OCI-LY3 (cell line): ENCODE data around the gene PDE4C.

Experiments
- H2AFZ ChIP-seq: fragments of 200-600, 300-600 bp; shearing (Covaris generic); 2 replicates; pipeline ENCODE4 v1.6.0; 2014; ENCODE audit warnings: antibody characterized with exemption, low read depth, low read length
- H3K27ac ChIP-seq: fragments of 200-600, 300-600 bp; sonication (generic); 2 replicates; pipeline ENCODE4 v1.5.1; 2014; ENCODE audit warnings: mild to moderate bottlenecking, low read length, moderate library complexity, mixed read lengths
- H3K27me3 ChIP-seq: fragments of 200-600, 300-600 bp; sonication (generic); 2 replicates; pipeline ENCODE4 v1.6.1; 2014; ENCODE audit warnings: low read depth, low read length, mixed read lengths
- H3K36me3 ChIP-seq: fragments of 200-600, 300-600 bp; sonication (generic); replicated peaks from 2 replicates; pipeline ENCODE3; 2014; ENCODE audit warnings: low read depth, low read length, mixed read lengths
- H3K4me1 ChIP-seq: fragments of 300-600, 200-600 bp; sonication (generic); 2 replicates; pipeline ENCODE4 v1.6.1; 2014; ENCODE audit warnings: low read length, mixed read lengths
- H3K4me2 ChIP-seq: fragments of 200-600, 300-600 bp; sonication (generic); 2 replicates; pipeline ENCODE4 v1.6.1; 2014; ENCODE audit warnings: low read length, mixed read lengths
- H3K4me3 ChIP-seq: fragments of 300-600, 200-600 bp; sonication (generic); 2 replicates; pipeline ENCODE4 v1.5.1; 2014; ENCODE audit warnings: antibody characterized with exemption, mild to moderate bottlenecking, low read length, moderate library complexity
- H3K79me2 ChIP-seq: fragments of 300-600, 200-600 bp; shearing (Covaris generic); 2 replicates; pipeline ENCODE4 v1.6.1; 2014; ENCODE audit warnings: mild to moderate bottlenecking, low read length, mixed read lengths
- H3K9ac ChIP-seq: fragments of 300-600, 200-600 bp; shearing (Covaris generic); 2 replicates; pipeline ENCODE4 v1.6.0; 2014; ENCODE audit warnings: mild to moderate bottlenecking, low read length, moderate library complexity
- H3K9me3 ChIP-seq: fragments of 200-600, 300-600 bp; shearing (Covaris generic); 2 replicates; pipeline ENCODE4 v1.6.1; 2014; ENCODE audit warnings: low read length, mixed read lengths; ENCODE audit not compliant: insufficient read depth
- H4K20me1 ChIP-seq: fragments of 200-600, 300-600 bp; sonication (generic); 2 replicates; pipeline ENCODE4 v1.6.1; 2016; ENCODE audit warnings: low read length, mixed read lengths; ENCODE audit not compliant: insufficient read depth
- EZH2phosphoT487 ChIP-seq: fragments of 200-600 bp; shearing (Covaris generic); IDR thresholded peaks from 2 replicates; pipeline ENCODE4 v1.6.1; 2018; ENCODE audit warnings: antibody characterized with exemption, mixed run types, low read depth
- TF ChIP-seq, protein P1 (sequence below): fragments of 200-600, 300-600 bp; sonication (generic); IDR thresholded peaks from 2 replicates; pipeline ENCODE4 v1.5.1; 2014; ENCODE audit warnings: antibody characterized with exemption, low read length, low read depth

Gene PDE4C

GRCh38 chr19:18232540-18233223, 6.4 kb upstream of the PDE4C start:
- no peaks in the 10 kb centered on the region for H3K79me2 ChIP-seq

DNA sequence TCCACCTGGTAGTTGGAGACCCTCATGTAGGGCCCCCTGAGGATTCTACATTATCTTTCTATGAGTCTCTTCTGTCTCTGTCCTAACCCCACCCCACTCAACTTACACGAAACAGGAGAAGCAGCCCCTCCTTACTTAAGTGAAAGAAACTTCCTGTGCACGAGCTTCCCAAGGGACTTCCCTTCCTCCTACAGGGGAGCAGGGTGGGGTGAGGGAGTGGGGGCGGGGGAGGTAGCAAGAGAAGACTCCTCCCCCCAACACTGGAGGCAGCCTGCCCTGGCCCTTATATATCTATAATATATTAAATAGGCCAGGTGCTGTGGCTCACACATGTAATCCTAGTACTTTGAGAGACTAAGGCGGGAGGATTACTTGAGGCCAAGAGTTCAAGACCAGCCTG, 5.5 kb upstream of the PDE4C start:
- no peaks in the 10 kb centered on the region for H3K4me1 ChIP-seq
- no peak overlapping the region for H3K9ac ChIP-seq
- no peaks in the 10 kb centered on the region for H3K79me2 ChIP-seq
- H3K4me3 ChIP-seq = no peak overlapping the region
- H4K20me1 ChIP-seq = no peaks in the 10 kb centered on the region; the same call in 1 of the 2 replicates
- no peak for TF ChIP-seq EZH2phosphoT487
- TF ChIP-seq, protein P1, sequence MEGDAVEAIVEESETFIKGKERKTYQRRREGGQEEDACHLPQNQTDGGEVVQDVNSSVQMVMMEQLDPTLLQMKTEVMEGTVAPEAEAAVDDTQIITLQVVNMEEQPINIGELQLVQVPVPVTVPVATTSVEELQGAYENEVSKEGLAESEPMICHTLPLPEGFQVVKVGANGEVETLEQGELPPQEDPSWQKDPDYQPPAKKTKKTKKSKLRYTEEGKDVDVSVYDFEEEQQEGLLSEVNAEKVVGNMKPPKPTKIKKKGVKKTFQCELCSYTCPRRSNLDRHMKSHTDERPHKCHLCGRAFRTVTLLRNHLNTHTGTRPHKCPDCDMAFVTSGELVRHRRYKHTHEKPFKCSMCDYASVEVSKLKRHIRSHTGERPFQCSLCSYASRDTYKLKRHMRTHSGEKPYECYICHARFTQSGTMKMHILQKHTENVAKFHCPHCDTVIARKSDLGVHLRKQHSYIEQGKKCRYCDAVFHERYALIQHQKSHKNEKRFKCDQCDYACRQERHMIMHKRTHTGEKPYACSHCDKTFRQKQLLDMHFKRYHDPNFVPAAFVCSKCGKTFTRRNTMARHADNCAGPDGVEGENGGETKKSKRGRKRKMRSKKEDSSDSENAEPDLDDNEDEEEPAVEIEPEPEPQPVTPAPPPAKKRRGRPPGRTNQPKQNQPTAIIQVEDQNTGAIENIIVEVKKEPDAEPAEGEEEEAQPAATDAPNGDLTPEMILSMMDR = no peak
- no peak overlapping the region for H3K4me2 ChIP-seq
- peaks cover 9% of the 10 kb centered on the region; the same call in 1 of the 2 replicates for H3K27me3 ChIP-seq
- H3K36me3 ChIP-seq = no peaks in the 10 kb centered on the region
- H3K9me3 ChIP-seq = no peaks in the 10 kb centered on the region
- H3K27ac ChIP-seq = no peak overlapping the region
- no peak overlapping the region for H2AFZ ChIP-seq

More at GRCh38 chr19:18232540-18233223, 6.4 kb upstream of the PDE4C start:
- no peak overlapping the region for H2AFZ ChIP-seq
- H3K9me3 ChIP-seq = no peaks in the 10 kb centered on the region
- no peaks in the 10 kb centered on the region for H3K36me3 ChIP-seq
- TF ChIP-seq, protein P1 = no peak
- no peak for TF ChIP-seq EZH2phosphoT487
- H4K20me1 ChIP-seq = no peaks in the 10 kb centered on the region; the same call in 1 of the 2 replicates
- H3K27ac ChIP-seq = no peak overlapping the region
- peaks cover 12% of the 10 kb centered on the region; the same call in 1 of the 2 replicates for H3K27me3 ChIP-seq
- no peak overlapping the region for H3K4me3 ChIP-seq
- no peak overlapping the region for H3K4me2 ChIP-seq
- H3K9ac ChIP-seq = no peak overlapping the region
- no peaks in the 10 kb centered on the region for H3K4me1 ChIP-seq

GRCh38 chr19:18230941-18231734, 4.9 kb upstream of the PDE4C start:
- Histone ChIP-seq H3K9me3 (no peaks in the 10 kb centered on the region), H3K4me3 (no peak overlapping the region), H3K9ac (no peak overlapping the region), H4K20me1 (no peaks in the 10 kb centered on the region; the same call in 1 of the 2 replicates), H2AFZ (no peak overlapping the region), H3K79me2 (no peaks in the 10 kb centered on the region), H3K36me3 (no peaks in the 10 kb centered on the region), H3K27me3 (peaks cover 9% of the 10 kb centered on the region; the same call in 1 of the 2 replicates), H3K4me2 (no peak overlapping the region), H3K27ac (no peak overlapping the region), H3K4me1 (no peaks in the 10 kb centered on the region)
- TF ChIP-seq, protein P1 = no peak
- no peak for TF ChIP-seq EZH2phosphoT487

- H3K9ac ChIP-seq = no peak overlapping the region
- H3K4me3 ChIP-seq = no peak overlapping the region
- H3K4me2 ChIP-seq = no peak overlapping the region
- H3K36me3 ChIP-seq = no peaks in the 10 kb centered on the region
- H4K20me1 ChIP-seq = no peaks in the 10 kb centered on the region; the same call in 1 of the 2 replicates
- no peak for TF ChIP-seq EZH2phosphoT487
- TF ChIP-seq, protein P1 = no peak
- no peaks in the 10 kb centered on the region for H3K9me3 ChIP-seq
- H3K4me1 ChIP-seq = no peaks in the 10 kb centered on the region
- peaks cover 9% of the 10 kb centered on the region; the same call in 1 of the 2 replicates for H3K27me3 ChIP-seq
- no peak overlapping the region for H3K27ac ChIP-seq
- H3K79me2 ChIP-seq = no peaks in the 10 kb centered on the region
- no peak overlapping the region for H2AFZ ChIP-seq
Observed at GRCh38 chr19:18229915-18230314, 3.7 kb upstream of the PDE4C start.
